PC-9 (cell line): ENCODE data around the gene TBATA.

ENCODE experiments used
- EZH2 ChIP-seq: fragments of 200-600 bp; sonication (generic); IDR thresholded peaks from 2 replicates; pipeline ENCODE4 v1.8.0; 2017; ENCODE audit warnings: antibody characterized with exemption, low read depth
- TF ChIP-seq, protein P1 (sequence below): fragments of 200-600 bp; sonication (generic); conservative IDR thresholded peaks from 2 replicates; pipeline ENCODE4 v1.6.1; 2017; ENCODE audit warnings: mixed run types, antibody characterized with exemption, mild to moderate bottlenecking, moderate library complexity

- TF ChIP-seq, protein P1, sequence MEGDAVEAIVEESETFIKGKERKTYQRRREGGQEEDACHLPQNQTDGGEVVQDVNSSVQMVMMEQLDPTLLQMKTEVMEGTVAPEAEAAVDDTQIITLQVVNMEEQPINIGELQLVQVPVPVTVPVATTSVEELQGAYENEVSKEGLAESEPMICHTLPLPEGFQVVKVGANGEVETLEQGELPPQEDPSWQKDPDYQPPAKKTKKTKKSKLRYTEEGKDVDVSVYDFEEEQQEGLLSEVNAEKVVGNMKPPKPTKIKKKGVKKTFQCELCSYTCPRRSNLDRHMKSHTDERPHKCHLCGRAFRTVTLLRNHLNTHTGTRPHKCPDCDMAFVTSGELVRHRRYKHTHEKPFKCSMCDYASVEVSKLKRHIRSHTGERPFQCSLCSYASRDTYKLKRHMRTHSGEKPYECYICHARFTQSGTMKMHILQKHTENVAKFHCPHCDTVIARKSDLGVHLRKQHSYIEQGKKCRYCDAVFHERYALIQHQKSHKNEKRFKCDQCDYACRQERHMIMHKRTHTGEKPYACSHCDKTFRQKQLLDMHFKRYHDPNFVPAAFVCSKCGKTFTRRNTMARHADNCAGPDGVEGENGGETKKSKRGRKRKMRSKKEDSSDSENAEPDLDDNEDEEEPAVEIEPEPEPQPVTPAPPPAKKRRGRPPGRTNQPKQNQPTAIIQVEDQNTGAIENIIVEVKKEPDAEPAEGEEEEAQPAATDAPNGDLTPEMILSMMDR = no peak
- TF ChIP-seq EZH2 = no peak
Observed at GRCh38 chr10:70733051-70733450, 52.1 kb downstream of the TBATA start.
